HG02981 (cell line): ENCODE data around the gene NKX2-3.

Source experiments
- ATAC-seq: cut with Tn5 transposase; IDR thresholded peaks from one replicate; pipeline ENCODE4 v1.9.1; 2021; ENCODE audit warnings: mild to moderate bottlenecking, moderate library complexity; ENCODE audit not compliant: unreplicated experiment

Gene NKX2-3

DNA sequence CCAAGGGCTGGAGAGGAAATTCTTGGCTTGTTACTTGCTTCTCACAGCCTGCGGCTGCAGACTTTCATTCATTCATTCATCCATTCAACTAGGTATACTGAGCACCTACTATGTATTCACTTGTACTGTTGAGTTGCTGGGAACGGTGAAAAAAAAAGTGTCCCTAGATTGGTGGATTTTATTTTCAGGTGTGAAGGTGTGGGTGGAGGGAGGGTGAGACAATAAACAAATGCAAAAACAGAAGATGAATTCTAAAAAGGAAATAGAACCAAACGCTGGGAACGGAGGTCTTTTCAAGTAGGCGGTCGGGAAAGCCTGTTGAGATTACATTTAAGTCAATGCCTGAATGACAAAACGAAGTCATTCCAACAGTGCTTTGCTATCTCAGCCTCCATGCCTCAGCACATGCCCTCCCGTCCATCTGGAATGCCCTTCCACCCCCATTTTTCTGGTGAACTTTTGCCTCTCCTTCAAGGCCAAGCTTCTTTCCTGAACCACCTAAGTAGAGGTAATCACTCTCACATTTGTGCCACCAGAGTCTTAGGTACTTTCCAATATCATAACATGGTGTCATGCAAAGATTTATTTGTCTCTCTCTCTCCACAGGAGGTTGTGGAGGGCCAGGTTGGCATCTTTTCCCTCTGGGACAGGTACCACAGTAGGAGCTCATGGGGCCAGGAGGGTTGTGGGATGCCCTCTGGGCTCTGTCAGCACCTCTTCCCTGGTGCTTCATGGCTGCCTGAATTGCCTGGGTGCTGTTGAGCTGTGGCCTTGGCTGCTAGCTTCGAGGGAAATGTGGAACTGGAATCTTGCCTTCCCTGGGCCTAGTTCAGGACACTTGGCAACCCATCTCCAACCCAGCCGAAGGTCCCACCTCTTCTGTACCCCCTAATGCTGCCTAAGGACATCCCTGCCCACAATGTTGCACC is 5.5 kb downstream of the NKX2-3 start:
- ATAC-seq, result no peak

DNA sequence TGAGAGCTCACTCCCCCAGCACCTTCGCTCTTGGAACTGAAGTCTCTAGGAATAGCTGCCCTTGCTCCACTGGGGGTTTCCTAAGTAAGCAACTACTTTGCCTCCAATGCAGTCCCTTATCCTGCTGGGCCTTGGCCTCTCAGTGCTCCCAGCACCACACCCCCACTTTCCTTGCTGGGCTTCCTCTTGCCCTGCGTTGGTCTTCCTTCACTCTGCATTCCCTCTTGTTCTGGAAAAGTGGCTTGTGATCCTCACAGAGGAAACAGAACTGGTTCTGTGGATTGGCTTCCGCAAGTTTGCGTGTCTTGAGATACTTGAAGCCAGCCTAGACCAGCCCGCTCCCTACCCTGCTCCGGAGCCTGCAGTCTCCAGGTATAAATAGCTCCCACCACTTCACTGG is 6.4 kb downstream of the NKX2-3 start:
- ATAC-seq, result no peak

DNA sequence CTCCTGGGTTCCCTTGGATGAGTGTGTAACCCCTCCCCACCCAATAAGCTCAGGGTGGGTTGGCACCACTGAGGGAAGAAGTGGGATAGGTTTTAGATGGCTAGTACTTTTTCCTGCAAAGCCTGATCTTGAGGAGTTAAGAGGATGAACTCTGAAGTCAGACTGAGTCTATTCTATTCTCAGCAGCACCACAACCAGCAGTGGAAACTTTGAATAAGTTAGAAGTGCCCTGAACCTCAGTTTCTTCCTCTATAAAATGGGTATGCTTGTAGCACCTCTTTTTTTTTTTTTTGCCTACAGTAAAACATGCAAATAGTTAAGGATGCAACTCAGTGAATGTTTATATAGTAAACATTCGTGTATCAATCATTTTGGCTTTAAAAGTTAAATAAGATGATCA is 7.1 kb downstream of the NKX2-3 start:
- ATAC-seq, result no peak

DNA sequence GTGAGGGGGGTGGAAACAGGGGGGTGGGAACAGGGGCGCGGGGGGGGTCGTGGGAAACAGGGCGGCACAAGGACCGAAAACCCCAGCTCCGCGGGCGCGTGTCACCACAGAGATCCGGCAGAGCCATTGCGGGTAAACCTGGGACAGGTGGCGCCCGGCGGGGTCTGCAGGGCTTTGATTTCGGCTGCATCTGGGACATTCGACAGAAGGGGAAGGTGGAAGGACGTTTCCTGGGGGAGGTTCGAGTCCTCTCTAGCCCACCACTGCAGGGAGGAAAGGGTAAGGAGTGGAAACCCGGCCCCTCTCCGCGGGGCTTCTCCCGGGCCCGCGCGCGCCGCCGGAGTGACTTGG is 7.5 kb downstream of the NKX2-3 start:
- ATAC-seq, result no peak

DNA sequence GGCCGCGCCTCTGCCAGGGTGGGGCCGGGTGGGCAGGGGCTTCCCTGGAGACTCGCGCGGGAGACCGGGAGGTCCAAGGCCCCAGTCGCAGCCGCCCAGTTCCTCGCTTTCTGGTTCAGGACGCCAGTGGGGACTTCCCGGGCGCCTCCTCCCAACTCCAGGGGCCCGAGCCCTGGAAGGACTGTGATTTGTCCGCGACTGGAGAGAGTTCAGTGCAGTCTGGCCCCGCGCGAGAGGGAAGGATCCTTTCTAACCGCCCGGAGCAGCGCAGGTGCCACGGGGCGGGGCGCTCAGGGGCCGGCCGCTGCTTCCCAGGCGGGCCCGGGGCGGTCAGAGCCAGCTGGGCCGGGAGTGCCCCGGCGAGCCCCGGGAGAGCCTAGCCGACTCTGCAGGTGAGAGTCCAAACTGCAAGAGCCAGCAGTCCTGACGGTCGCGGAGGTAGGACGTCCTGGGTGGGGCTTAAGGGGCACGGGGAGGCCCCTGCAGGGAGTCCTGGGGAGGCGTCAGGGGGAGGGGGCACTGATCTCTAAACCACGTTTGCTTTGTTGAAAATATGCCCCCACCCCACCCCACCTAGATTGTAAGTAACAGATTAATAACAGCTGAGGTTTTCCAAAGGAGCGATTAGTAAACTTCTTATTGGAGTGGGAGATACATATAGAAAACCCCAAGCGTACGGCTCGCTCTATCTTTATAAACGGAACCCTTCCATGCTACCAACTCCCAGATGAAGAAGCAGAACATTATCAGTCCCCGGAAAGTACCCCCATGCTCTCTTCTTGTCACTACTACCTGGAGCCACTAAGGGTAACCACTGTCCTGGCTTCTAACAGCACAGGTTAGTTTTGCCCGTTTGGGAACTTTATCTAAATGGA is 8.2 kb downstream of the NKX2-3 start:
- no peak for ATAC-seq

DNA sequence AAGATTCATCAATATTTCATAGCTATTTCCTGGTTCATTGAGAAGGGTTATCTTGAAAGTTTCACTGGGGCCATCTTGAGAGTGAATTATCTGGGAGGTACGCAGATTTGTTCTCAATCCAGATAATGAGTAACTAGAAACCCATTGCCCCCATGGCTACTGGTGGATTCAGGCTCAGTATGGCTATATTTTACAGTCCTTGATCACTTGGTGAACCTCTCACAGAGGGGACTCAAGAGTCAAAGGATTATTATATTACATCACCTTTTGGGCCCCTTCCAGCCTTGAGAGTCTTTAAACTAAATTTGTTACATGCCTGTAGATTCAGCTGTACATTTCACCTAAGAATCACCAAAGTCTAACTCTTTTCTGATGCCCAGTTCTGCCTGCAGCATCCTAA is 11.6 kb downstream of the NKX2-3 start:
- no peak for ATAC-seq

DNA sequence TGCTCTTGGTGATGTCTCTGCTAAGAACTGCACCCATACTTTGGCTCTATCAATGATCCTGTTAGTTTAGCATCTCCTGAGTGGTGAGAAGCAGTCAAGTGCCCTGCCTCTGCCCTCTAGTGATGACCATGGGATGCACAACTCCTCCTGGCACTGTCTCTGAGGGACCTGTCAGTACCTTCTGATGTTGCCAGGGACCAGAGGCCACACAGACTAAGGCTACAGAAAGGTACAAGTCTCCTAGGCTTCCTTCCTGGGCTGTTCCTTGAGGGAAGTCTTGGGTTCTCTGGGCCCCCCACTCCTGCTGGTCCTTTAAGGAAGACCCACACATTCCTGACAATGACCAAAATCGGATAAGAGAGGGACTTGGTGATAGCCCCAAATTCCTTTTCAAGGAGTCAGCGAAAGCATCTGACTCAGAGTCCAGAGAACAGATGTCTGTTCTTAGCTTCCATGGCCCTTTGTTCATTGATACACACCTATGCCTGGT is 15.3 kb downstream of the NKX2-3 start:
- ATAC-seq, result peak; percentile 73

DNA sequence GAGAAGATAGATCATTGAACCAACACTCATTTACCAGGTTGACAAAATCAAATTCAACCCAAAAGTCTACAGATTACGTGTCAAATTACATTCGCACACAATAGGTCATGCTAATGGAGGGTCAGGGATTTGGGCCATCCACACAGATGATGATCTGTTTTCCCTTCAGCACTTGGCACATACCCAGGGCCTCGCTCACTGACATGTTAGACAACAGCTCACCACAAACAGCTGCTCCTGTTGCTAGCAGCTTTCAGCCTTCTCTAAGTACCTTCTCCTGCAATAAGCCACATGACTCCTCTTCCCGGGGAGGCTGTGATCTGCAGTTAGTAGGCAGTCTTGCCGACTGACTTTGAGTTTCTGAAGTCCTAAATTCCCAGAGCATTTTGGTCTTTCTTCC is 18.4 kb downstream of the NKX2-3 start:
- no peak for ATAC-seq

DNA sequence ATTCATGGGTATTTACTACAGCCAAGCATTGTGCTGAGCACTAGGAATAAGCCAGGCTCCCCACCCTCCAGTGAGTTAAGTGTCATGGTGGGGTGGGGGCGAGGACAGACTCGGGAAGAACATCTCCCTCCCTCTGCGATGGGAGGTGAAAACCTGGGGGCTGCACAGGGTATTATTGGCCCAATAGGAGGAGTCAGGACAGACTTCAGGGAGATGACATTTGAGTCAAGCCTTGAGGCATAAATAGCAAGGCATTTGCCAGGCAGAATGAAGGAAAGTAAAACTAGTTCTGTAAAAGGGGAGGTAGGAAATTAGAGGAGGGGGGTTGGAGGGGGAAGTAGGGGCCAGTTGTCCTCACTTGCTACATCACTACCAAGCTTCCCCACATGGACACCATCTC is 18.9 kb downstream of the NKX2-3 start:
- no peak for ATAC-seq

DNA sequence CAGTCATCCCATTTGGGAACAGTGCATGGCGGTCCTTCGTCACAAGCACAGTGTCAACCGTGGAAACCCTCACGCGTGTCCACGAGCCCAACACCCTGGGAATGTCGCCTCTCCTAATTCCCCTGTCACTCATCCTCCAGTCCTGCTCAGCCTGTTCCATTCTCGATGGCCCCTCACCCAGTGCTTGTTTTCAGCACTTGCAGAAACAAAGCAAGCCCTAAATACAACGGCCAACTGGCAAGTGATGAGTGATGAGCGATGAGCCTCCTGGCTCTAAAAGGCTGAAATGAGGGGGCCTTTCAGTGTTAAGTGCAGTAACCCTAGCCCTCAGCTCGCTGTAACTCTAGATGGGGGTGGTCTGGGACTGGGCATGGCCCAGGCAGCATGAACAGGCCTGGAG is 22.6 kb downstream of the NKX2-3 start:
- no peak for ATAC-seq

DNA sequence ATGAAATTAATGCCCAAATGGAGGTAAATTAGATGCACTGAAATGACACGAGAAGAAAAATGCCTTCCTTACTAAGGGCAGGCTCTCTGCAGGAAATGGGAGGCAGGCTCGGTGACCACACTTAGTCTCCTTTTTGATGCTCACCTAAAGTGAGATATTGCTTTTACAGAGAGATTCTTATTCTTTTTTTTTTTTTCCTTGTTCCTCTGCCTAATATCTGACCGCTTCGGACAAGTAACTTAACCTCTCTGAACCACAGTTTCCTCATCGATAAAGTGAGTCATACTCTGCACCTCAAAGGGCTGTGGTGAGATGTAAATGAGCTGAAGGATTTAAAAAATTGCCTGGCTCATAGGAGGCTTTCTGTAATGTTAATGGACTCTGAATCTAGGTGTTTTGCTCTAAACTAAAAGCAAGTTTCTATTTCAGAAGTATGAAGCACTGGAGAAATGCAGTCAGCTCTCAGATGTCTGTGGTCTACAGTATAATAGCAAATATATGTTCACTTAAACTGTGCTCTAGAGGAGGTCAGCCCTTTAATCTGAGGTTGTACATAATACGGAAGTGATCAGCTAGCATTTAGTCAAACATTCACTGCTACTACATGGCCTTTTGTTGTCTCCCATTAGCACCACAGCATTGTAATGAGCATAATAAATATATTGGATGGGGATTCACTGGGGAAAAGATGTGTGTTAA is 23.2 kb downstream of the NKX2-3 start:
- peak; percentile 95 for ATAC-seq

DNA sequence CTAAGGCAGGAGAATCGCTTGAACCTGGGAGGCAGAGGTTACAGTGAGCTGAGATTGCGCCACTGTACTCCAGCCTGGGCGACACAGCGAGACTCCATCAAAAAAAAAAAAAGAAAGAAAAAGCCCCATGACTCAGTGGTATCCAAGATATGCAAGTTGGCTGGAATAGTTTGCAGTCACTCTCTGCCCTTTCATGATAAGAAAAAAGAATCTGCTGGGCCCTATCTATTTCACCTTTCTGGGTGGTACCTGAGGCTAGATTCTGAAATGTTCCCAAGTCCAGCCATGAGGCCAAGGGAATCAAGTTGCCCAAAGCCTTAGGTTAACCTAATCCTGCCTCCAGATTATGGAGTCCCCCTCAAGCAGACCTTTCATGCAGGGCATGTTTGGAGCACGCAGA is 24.3 kb downstream of the NKX2-3 start:
- ATAC-seq, result no peak

DNA sequence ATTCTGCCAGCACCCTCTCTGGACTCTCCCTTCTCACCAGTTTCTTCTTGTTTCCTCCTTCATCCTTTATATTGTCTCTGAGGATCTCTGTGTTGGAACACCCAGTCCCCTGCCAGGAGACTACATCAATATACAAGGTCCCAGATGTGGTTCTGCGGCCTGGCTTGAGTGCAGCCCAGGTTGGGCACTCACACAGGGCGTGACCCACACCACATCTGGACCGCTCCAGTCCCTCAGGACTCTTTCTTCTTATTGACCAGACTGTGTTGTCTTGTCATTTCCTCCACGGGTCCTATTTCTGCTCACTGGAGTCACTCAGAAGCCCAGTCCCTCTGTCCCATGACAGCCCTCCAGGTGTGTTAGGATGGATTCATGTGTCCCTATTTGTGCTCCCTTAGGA is 26.0 kb downstream of the NKX2-3 start:
- ATAC-seq, result no peak

DNA sequence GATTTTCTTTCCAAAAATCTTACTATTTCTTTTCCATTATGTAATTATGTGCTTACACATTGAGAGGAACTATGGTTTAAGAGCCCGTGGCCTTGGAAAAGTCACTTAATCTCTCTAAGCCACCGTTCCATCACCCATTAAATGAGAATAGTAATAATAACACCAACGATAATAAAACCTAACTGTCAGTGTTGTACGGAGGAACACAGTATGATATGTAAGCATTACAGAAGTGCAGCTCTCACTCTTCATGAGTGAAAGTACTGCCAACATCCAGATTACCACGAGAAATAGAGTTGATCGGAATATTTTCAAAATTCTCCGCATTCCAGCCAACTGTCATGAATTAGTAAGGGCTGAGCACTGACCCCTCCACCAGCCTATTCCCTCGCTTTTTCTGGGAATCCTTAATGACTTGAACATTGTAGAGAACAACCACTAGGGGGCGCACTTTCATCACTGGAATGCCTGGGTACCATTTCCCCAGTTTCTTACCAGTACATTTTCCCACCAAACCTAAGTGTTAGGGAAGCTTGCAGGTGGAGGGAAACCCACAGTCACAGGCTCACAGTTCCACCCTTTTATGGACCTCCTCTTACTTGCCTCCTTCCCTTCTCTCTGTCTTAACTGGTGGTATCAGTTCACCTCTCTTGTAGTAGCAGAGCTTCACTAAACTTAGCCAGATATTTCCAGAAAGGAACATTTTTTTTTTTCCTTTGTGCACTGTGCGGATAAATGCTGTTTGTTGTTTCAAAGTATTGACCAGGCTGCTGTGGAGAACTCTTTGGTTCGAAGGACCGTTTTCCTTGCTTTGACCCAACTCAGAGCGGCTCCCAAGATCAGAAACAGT is 27.8 kb downstream of the NKX2-3 start:
- ATAC-seq, result no peak

DNA sequence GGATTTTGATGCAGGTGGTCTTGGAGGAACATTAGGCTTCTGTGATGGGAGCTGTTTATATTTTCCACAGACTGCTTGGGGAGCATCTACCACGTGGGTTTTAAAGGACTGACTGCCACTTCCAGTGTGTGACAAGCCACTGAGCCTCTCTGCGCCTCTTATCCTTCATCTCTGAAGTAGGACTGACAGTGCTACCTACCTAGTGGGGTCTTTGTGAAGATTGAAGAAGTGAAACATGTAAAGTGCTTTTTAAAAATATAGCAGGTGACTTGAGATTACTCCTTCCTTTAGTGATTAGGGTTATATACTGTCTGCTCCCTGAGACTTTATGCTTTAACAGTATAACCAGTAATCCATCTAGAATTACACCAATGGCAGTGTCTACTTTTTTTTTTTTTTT is 29.9 kb downstream of the NKX2-3 start:
- no peak for ATAC-seq

DNA sequence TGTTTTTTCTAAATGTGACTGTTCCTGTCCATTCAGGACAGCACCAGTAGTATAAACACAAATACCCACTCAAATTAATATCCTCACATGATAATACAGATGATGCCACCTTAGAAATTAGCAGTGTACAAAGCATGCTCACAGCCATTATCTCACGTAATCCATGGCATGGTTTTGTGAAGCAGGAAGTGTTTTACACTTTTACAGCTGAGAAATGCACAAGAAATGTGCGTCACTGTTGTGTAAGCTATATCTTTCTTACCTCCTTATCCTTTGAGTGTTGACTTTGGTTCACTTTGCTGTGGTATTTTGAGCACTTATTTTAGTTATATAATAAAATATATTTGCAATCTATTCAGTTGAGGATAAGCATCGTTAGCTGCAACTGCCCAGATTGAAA is 31.6 kb downstream of the NKX2-3 start:
- ATAC-seq, result no peak

DNA sequence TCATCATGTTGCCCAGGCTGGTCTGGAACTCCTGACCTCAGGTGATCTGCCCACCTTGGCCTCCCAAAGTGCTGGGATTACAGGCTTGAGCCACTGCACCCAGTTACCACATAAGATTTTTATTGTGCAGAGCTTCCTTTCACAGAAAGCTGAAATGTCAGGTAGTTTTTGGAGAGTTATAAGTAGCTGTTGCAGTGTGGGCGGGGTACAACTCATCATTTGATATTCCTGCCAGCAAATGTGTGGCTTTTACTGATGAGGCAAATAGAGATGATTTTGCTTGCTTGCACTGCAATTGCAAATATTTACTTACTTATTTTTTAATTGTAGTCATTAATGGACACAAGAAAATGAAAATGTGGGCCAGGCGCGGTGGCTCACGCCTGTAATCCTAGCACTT is 32.4 kb downstream of the NKX2-3 start:
- ATAC-seq, result no peak

DNA sequence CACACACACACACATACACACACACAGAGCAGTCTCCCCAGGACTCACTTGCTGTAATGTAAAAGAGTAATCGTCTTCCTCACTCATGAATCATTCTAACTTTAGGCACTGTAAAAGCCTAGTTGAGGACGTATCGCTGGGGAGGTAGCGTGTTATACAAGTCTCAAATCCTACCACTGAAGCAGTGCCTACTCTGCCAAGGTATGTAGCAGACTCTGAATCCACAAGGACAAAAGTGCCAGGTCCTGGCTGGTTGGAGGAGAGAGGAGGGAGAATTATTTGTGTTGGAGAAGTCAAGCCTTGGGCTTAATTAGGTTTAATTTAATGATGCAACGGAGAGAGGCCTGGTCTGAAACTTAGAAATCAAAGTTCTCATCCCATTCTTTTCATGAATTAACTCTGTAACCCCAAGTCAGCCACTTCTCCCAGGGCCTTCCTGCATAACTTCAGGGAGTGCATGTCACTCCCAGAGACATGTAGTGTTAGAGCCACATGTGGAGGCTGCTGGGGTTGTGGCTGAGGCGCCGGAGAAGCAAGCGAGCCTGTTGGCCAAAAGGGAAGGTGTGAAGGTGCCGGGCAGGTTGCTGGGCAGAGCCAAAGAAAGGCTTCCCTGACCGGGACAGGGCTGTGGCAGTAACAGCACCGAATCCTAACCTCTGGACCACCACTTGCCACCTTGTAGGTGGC is 36.7 kb downstream of the NKX2-3 start:
- ATAC-seq, result no peak

DNA sequence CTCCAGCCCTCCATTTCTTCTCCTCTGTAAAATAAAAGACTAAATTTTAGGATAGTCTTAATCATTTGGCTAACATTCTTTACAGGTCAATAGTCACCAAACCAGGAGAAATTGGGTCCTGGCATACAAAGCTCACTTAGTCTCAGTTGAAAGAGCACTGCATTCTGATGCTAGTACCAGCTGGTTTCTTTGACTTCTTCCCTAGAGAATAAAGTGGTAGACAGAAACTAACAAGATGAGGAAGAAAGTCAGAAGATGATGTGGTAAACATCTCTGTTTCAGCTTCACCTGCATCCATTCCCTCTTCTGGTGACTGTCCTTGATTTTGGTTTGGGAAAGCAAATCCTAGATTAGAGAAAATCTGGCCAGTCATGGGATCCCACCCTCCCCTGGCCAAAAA is 37.2 kb downstream of the NKX2-3 start:
- no peak for ATAC-seq

DNA sequence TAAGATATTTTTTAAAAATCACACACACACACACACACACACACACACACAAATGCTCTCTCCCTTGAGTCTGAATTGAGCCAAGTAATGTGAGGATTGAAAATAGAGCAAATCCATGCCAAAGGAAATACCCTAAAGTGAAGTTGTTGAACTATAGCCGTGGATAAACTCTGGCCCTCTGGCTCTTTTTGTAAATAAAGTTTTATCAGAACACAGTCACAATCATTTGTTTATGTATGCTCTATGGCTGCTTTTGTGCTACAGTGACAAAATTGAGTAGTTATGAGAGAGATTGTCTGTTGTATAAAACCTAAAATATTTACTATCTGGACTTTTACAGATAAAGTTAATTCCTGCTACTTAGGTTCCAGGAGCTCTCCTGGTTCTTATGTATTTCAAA is 39.1 kb downstream of the NKX2-3 start:
- no peak for ATAC-seq
